ENCODE results near the gene CCDC146. TPM values are rescaled to one million over a fixed set of nuclear protein-coding genes. Genes with fewer than 3 reads are reported as not detected.
A peak's percentile ranks its signal among the peaks of the same experiment; 100 is the strongest.
"Not testable (repeated sequence)": the region's sequence is repeated elsewhere in the genome, so short reads cannot be mapped to it uniquely, and the experiment has no call there.

CCDC146 gene
- total RNA-seq, 1 experiment from 2014 or later = 14.6 TPM

DNA sequence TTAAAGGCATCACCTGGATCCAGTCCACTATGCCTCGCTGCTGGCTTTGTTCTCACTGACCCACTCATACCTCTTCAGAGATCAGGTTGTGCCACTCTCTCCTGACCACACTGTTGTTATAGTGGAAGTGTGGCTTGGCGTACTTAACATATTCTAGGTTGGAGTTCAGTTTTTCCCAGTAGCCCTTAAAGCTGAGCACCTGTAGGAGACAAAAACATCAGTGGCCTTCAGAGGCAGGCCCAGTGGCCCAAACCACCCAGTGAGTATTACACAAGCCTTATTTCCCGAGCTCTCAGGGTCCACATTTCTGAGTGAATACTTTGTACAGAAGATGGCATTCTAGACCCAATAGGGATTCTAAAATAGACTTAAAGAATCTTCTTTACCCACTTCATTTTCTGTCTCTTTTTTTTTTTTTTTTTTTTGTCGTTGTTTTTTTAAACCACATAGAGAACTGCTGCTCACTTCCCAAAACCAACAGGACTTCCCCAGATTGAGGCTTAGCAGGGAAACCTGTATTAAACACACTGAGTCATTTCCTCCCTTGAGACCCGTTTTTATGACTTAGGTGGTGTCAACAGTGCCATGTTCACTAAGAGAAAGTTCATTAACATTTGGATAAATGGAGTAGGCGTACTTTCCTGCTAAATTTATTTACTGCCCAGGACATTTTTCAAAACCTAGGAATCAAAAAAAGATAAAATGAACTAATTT, 207.9 kb downstream of the CCDC146 start:
- H3K27ac ChIP-seq (ENCODE audit: low read length) = peak overlapping the region; percentile 31
- no peaks in the 10 kb centered on the region for H3K9me3 ChIP-seq (ENCODE audit: low read length)
- peak overlapping the region; percentile 14 for H3K4me2 ChIP-seq (ENCODE audit: low read depth, low read length, poor library complexity, severe bottlenecking)
- no peak overlapping the region for H3K4me3 ChIP-seq (ENCODE audit: low read length)
- H3K27me3 ChIP-seq (ENCODE audit: low read length) = no peaks in the 10 kb centered on the region
- no peaks in the 10 kb centered on the region for H3K79me2 ChIP-seq (ENCODE audit: low read length)
- H4K20me1 ChIP-seq (ENCODE audit: insufficient read depth, low read depth, low read length) = no peaks in the 10 kb centered on the region
- H3K9me2 ChIP-seq (replicated peaks; ENCODE audit: insufficient read depth, low read length) = no peaks in the 10 kb centered on the region
- H3K36me3 ChIP-seq (ENCODE audit: insufficient read depth, low read length) = no peaks in the 10 kb centered on the region
- H3K9ac ChIP-seq (ENCODE audit: low read length) = 0 out of 2 replicates have a peak overlapping the region, but pooled peaks have one; percentile 24
- peak; percentile 70 for DNase-seq
- 0 out of 2 replicates have a peak overlapping the region, but pooled peaks have one; percentile 43 for H2AFZ ChIP-seq (ENCODE audit: low read length)
- peaks cover 52% of the 10 kb centered on the region for H3K4me1 ChIP-seq (ENCODE audit: low read length)

DNA sequence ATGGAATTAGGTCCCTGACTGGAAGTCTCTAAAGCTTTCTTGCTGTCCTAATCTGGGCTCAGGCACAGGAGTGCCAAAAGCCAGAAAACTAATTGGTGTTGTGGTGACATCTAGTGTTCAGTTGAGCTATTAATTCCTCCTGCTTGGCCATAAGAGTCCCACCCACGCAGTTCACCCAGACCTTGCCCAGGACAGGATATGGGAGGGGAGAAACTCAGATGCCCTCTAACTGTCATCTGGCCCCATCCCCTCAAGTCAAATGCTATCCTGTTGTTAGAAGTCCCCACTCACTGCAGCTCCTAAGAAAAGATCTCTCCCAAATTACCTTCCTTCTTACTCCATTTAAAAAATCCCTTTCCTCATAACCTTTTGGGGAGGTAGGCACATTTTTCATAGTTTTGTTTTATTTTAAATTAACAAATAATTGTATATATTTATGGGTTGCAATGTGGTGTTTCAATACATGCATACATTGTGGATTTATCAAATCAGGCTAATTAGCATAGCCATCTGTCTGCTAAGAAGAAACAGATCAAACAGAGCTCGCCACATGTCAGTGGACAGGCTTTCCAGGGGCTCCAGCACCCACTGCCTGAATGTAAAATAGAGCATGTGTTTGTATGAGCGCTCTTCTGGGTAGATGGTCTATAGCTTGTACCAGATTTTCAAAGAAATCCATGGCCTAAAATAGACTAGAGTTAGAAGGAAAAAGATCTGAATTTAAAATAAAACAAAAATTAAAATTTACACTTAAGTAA, 209.7 kb downstream of the CCDC146 start:
- Histone ChIP-seq H4K20me1 (ENCODE audit: insufficient read depth, low read depth, low read length) (no peaks in the 10 kb centered on the region), H3K9ac (ENCODE audit: low read length) (no peak overlapping the region), H3K4me1 (ENCODE audit: low read length) (peaks cover 49% of the 10 kb centered on the region), H3K4me2 (ENCODE audit: low read depth, low read length, poor library complexity, severe bottlenecking) (peak overlapping the region; percentile 36), H3K36me3 (ENCODE audit: insufficient read depth, low read length) (no peaks in the 10 kb centered on the region), H3K27ac (ENCODE audit: low read length) (no peak overlapping the region), H2AFZ (ENCODE audit: low read length) (no peak overlapping the region), H3K4me3 (ENCODE audit: low read length) (no peak overlapping the region), H3K9me3 (ENCODE audit: low read length) (no peaks in the 10 kb centered on the region), H3K27me3 (ENCODE audit: low read length) (no peaks in the 10 kb centered on the region), H3K79me2 (ENCODE audit: low read length) (no peaks in the 10 kb centered on the region), H3K9me2 (replicated peaks; ENCODE audit: insufficient read depth, low read length) (no peaks in the 10 kb centered on the region)
- DNase-seq = peak; percentile 92

DNA sequence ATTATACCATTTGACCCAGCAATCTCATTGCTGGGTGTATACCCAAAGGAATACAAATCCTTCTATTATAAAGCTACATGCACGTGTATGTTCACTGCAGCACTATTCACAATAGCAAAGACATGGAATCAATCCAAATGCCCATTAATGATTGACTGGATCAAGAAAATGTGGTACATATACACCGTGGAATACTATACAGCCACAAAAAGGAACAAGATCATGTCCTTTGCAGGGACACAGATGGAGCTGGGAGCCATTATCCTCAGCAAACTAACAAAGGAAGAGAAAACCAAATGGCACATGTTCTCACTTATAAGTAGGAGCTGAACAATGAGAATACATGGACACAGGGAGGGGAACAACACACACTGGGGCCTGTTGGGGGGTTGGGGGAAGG, 211.6 kb downstream of the CCDC146 start:
- H3K9ac ChIP-seq (ENCODE audit: low read length); H3K9me2 ChIP-seq (replicated peaks; ENCODE audit: insufficient read depth, low read length); H3K4me3 ChIP-seq (ENCODE audit: low read length); H3K79me2 ChIP-seq (ENCODE audit: low read length); DNase-seq; H4K20me1 ChIP-seq (ENCODE audit: insufficient read depth, low read depth, low read length); H3K4me2 ChIP-seq (ENCODE audit: low read depth, low read length, poor library complexity, severe bottlenecking); H2AFZ ChIP-seq (ENCODE audit: low read length); H3K36me3 ChIP-seq (ENCODE audit: insufficient read depth, low read length); H3K9me3 ChIP-seq (ENCODE audit: low read length); H3K27ac ChIP-seq (ENCODE audit: low read length); H3K27me3 ChIP-seq (ENCODE audit: low read length): not testable (repeated sequence)
- H3K4me1 ChIP-seq (ENCODE audit: low read length) = peaks cover 29% of the 10 kb centered on the region

DNA sequence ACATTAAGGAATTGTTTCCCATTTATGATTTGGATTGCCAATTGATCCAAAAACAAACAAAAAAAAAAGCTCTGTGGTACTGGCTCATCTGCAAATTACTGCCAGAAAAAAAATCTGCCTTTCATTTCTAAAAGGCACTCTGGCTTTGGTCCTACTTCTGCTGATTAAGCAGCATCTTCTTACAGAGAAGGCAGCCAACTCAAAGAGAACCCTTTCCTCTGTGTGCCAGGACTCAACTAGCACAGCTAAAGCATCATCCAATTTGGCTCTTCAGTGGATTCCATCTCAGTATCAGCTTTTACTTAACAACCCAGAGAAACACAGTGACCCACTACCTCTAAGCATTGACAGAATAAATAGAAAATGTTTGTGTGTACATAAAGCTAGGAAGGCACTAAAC, 213.2 kb downstream of the CCDC146 start:
- H3K9ac ChIP-seq (ENCODE audit: low read length) = no peak overlapping the region
- no peak overlapping the region for H3K27ac ChIP-seq (ENCODE audit: low read length)
- no peak overlapping the region for H2AFZ ChIP-seq (ENCODE audit: low read length)
- no peaks in the 10 kb centered on the region for H3K36me3 ChIP-seq (ENCODE audit: insufficient read depth, low read length)
- no peaks in the 10 kb centered on the region for H3K9me2 ChIP-seq (replicated peaks; ENCODE audit: insufficient read depth, low read length)
- H3K4me2 ChIP-seq (ENCODE audit: low read depth, low read length, poor library complexity, severe bottlenecking) = no peak overlapping the region
- no peak for DNase-seq
- no peaks in the 10 kb centered on the region for H4K20me1 ChIP-seq (ENCODE audit: insufficient read depth, low read depth, low read length)
- no peak overlapping the region for H3K4me3 ChIP-seq (ENCODE audit: low read length)
- H3K27me3 ChIP-seq (ENCODE audit: low read length) = no peaks in the 10 kb centered on the region
- no peaks in the 10 kb centered on the region for H3K79me2 ChIP-seq (ENCODE audit: low read length)
- no peaks in the 10 kb centered on the region for H3K9me3 ChIP-seq (ENCODE audit: low read length)
- peaks cover 15% of the 10 kb centered on the region for H3K4me1 ChIP-seq (ENCODE audit: low read length)

DNA sequence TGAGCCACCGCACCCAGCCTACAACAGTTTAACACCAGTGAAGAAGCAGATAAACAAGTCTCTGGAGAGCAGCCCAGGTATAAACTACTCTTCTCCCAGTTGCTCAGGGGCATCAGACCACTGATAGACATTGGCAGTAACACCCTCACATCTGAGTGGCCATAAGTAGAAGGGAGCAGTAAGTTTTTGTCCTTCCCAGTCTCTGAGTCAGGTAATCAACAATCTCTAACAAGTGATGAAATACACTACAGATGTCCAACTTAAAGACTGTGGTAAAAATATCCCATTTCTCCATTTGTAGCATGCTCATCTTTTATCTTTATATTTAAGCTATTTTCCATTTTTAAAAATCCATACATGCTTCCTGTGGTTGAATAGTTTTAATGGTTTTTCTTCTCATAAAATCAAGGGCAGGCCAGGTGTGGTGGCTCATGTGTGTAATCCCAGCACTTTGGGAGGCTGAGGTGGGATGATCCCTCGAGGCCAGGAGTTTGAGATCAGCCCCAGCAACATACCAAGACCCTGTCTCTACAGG, 215.1 kb downstream of the CCDC146 start:
- no peak overlapping the region for H3K9ac ChIP-seq (ENCODE audit: low read length)
- H3K4me1 ChIP-seq (ENCODE audit: low read length) = no peaks in the 10 kb centered on the region
- H3K27ac ChIP-seq (ENCODE audit: low read length) = no peak overlapping the region
- H3K27me3 ChIP-seq (ENCODE audit: low read length) = no peaks in the 10 kb centered on the region
- H3K4me3 ChIP-seq (ENCODE audit: low read length) = no peak overlapping the region
- H2AFZ ChIP-seq (ENCODE audit: low read length) = no peak overlapping the region
- H3K79me2 ChIP-seq (ENCODE audit: low read length) = no peaks in the 10 kb centered on the region
- no peak for DNase-seq
- no peaks in the 10 kb centered on the region for H3K9me2 ChIP-seq (replicated peaks; ENCODE audit: insufficient read depth, low read length)
- H4K20me1 ChIP-seq (ENCODE audit: insufficient read depth, low read depth, low read length) = no peaks in the 10 kb centered on the region
- H3K9me3 ChIP-seq (ENCODE audit: low read length) = no peaks in the 10 kb centered on the region
- H3K36me3 ChIP-seq (ENCODE audit: insufficient read depth, low read length) = no peaks in the 10 kb centered on the region
- no peak overlapping the region for H3K4me2 ChIP-seq (ENCODE audit: low read depth, low read length, poor library complexity, severe bottlenecking)

DNA sequence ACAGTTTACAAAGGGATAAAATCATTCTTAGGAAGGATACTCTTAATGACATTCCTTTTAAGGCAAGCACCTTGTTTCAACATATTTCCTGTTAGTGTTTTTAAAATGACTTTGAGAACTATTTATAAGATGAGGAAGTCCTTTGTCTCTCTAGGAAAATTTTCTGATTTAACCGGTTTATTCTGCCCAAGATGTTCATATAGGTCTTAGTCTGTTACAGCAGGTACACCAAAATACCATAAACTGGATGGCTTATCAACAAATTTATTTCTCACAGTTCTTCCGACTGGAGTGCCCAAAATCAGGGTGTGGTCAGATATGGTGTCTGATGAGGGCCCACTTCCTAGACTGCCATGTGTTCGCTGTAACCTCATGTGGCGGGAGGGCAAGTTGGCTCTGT, 215.8 kb downstream of the CCDC146 start:
- Histone ChIP-seq H3K79me2 (ENCODE audit: low read length) (no peaks in the 10 kb centered on the region), H3K27ac (ENCODE audit: low read length) (no peak overlapping the region), H3K4me3 (ENCODE audit: low read length) (no peak overlapping the region), H3K9me2 (replicated peaks; ENCODE audit: insufficient read depth, low read length) (no peaks in the 10 kb centered on the region), H3K9me3 (ENCODE audit: low read length) (no peaks in the 10 kb centered on the region), H4K20me1 (ENCODE audit: insufficient read depth, low read depth, low read length) (no peaks in the 10 kb centered on the region), H2AFZ (ENCODE audit: low read length) (no peak overlapping the region), H3K4me1 (ENCODE audit: low read length) (no peaks in the 10 kb centered on the region), H3K36me3 (ENCODE audit: insufficient read depth, low read length) (no peaks in the 10 kb centered on the region), H3K27me3 (ENCODE audit: low read length) (no peaks in the 10 kb centered on the region), H3K4me2 (ENCODE audit: low read depth, low read length, poor library complexity, severe bottlenecking) (no peak overlapping the region), H3K9ac (ENCODE audit: low read length) (no peak overlapping the region)
- DNase-seq = no peak

DNA sequence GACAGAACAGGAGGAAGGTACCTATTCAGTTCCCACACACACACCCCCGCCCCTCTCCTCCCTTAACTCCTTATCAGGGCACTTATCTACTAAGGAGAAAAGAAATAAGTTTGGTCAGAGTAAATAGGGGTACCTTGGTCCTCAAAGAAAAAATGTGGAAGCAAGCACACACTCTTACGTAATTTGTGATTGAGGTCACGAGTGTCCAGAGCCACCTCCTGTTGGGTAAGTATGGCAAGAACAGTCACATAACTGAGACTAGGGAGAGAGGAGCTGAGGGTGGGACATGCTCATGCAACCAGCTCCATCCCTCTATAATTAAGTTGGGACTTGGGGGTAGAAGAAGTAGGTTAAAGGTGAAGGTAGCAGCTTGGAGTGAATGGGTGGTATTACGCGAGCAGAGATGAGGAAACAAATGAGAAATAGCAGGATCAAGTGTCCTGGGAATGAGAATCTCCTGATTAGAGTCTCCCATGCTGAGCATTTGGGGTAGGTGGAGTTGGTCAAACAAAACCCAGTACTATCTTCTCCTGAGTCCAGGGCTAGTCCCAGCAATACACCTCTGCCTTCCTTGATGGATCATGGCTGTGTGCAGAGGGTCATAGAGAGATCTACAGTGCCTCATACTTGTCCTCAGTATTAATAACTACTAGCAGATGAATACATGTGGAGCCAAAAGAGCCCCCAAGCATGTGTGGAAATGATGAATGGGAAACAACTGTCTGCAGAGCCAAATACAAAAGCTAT, 216.6 kb downstream of the CCDC146 start:
- Histone ChIP-seq H3K9ac (ENCODE audit: low read length) (no peak overlapping the region), H3K4me2 (ENCODE audit: low read depth, low read length, poor library complexity, severe bottlenecking) (no peak overlapping the region), H3K79me2 (ENCODE audit: low read length) (no peaks in the 10 kb centered on the region), H3K9me3 (ENCODE audit: low read length) (no peaks in the 10 kb centered on the region), H4K20me1 (ENCODE audit: insufficient read depth, low read depth, low read length) (no peaks in the 10 kb centered on the region), H3K4me1 (ENCODE audit: low read length) (no peaks in the 10 kb centered on the region), H3K36me3 (ENCODE audit: insufficient read depth, low read length) (no peaks in the 10 kb centered on the region), H2AFZ (ENCODE audit: low read length) (no peak overlapping the region), H3K27me3 (ENCODE audit: low read length) (no peaks in the 10 kb centered on the region), H3K27ac (ENCODE audit: low read length) (no peak overlapping the region), H3K9me2 (replicated peaks; ENCODE audit: insufficient read depth, low read length) (no peaks in the 10 kb centered on the region), H3K4me3 (ENCODE audit: low read length) (no peak overlapping the region)
- DNase-seq = no peak

DNA sequence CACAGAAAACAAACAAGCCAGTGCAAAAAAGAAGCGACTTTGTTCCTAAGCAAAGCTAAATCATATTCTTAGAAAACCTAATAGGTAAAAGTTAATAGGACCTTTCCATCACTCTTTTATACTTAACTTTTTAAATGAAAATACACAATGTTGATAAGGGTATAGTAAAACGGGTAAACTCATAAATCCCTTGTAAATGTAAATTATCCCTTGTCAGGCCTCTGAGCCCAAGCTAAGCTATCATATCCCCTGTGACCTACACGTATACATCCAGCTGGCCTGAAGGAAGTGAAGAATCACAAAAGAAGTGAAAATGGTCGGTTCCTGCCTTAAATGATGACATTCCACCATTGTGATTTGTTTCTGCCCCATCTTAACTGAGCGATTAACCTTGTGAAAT, 217.3 kb downstream of the CCDC146 start:
- Histone ChIP-seq H3K9me3 (ENCODE audit: low read length) (no peaks in the 10 kb centered on the region), H3K9me2 (replicated peaks; ENCODE audit: insufficient read depth, low read length) (no peaks in the 10 kb centered on the region), H3K4me1 (ENCODE audit: low read length) (no peaks in the 10 kb centered on the region), H3K36me3 (ENCODE audit: insufficient read depth, low read length) (no peaks in the 10 kb centered on the region), H4K20me1 (ENCODE audit: insufficient read depth, low read depth, low read length) (no peaks in the 10 kb centered on the region), H3K79me2 (ENCODE audit: low read length) (no peaks in the 10 kb centered on the region), H3K9ac (ENCODE audit: low read length) (no peak overlapping the region), H3K27ac (ENCODE audit: low read length) (no peak overlapping the region), H3K27me3 (ENCODE audit: low read length) (no peaks in the 10 kb centered on the region), H3K4me3 (ENCODE audit: low read length) (no peak overlapping the region), H2AFZ (ENCODE audit: low read length) (no peak overlapping the region), H3K4me2 (ENCODE audit: low read depth, low read length, poor library complexity, severe bottlenecking) (no peak overlapping the region)
- no peak for DNase-seq

All from Karpas-422 (cell line).